ENCODE results near the gene NPHP4. TPM values are rescaled to one million over a fixed set of nuclear protein-coding genes. Genes with fewer than 3 reads are reported as not detected.

NPHP4 gene
- total RNA-seq (2013; cell fraction: nucleolus; rRNA removed) = 33.2 and 39.6 TPM in 2 replicates
- 3.2 and 3.8 TPM in 2 replicates for total RNA-seq (2014; rRNA removed)
- total RNA-seq (2014; rRNA removed; fragmentation: Illumina TruSeq; extraction: Trizol) = 2.1 TPM in 2 replicates
- 8.3 and 10.5 TPM in 2 replicates for total RNA-seq (2021)
- polyA plus RNA-seq (2011; ENCODE audit: low read depth) = 1.9 TPM
- 1.6 and 2.9 TPM in 2 replicates for polyA plus RNA-seq (2011; rRNA removed)
- 3.3 and 4.8 TPM in 2 replicates for polyA plus RNA-seq (2011; cell fraction: cytosol; rRNA removed)
- polyA plus RNA-seq (2011; cell fraction: nucleus; rRNA removed) = 41.4 and 46.9 TPM in 2 replicates
- 4.5 and 4.6 TPM in 2 replicates for polyA plus RNA-seq (2012)
- 1.4 and 2.6 TPM in 2 replicates for polyA plus RNA-seq (2014; fragmentation: Illumina TruSeq; extraction: Trizol)
- polyA plus RNA-seq (2014; fragmentation: Nextera tagmentation; extraction: Ambion mirVana) = under 1 TPM; 0.16 to 0.66 TPM
- 5.3 and 6.8 TPM in 2 replicates for polyA plus RNA-seq (2014; rRNA removed)
- 1 to 10 TPM; 3.3 TPM for polyA plus RNA-seq (2016; fragmentation: Nextera tagmentation; extraction: Ambion mirVana)
- 5.6 and 11.7 TPM in 2 replicates for polyA minus RNA-seq (2011; rRNA and poly(A)+ RNA removed)
- 3.8 and 4.0 TPM in 2 replicates for polyA minus RNA-seq (2011; cell fraction: cytosol; rRNA and poly(A)+ RNA removed)
- polyA minus RNA-seq (2011; cell fraction: nucleus; rRNA and poly(A)+ RNA removed) = 11.2 and 18.5 TPM in 2 replicates
- percentile 49 among the genes with signal in this experiment for Bru-seq, nascent RNA
- BruChase-seq, experiment 1, labeled RNA remaining after a 6-hour chase = percentile 52 among the genes with signal in this experiment
- percentile 54 among the genes with signal in this experiment for BruChase-seq, experiment 2, labeled RNA remaining after a 2-hour chase
- long read RNA-seq, experiment 1, partial matches to known transcripts = 1 of 2 reads
- long read RNA-seq, experiment 1, other reads (novel, unspliced or antisense) = 1 of 2 reads
- long read RNA-seq, experiment 2, partial matches to known transcripts = 2 of 6 reads
- long read RNA-seq, experiment 2, other reads (novel, unspliced or antisense) = 4 of 6 reads

- Histone ChIP-seq H3K4me3 (peak within 1 kb of the TSS; percentile 95), H4K20me1 (ENCODE audit: control insufficient read depth, insufficient read depth) (no peaks in the 10 kb centered on the region), H3K36me3 (ENCODE audit: control insufficient read depth in 2 of 2, insufficient read depth in 2 of 2, low read length in 1 of 2) (peaks cover 3 to 4% of the 10 kb centered on the region in 2 experiments; a peak in 2 of 4 replicates), H3K4me1 (ENCODE audit: control insufficient read depth, insufficient read depth, low read length) (peaks cover 16% of the 10 kb centered on the region), H3K27me3 (replicated peaks in 1 of 2; ENCODE audit: control insufficient read depth in 2 of 2, insufficient read depth in 2 of 2, low read length in 1 of 2) (no peaks in the 10 kb centered on the region), H3K9me3 (replicated peaks; ENCODE audit: control insufficient read depth, insufficient read depth, low read length) (no peaks in the 10 kb centered on the region), H3K9ac (ENCODE audit: control insufficient read depth, insufficient read depth, low read length) (peak within 1 kb of the TSS; percentile 86), H3K4me2 (ENCODE audit: control insufficient read depth, insufficient read depth) (peak within 1 kb of the TSS; percentile 92), H2AFZ (ENCODE audit: control insufficient read depth, low read depth, low read length) (peak within 1 kb of the TSS; percentile 92), H3K79me2 (ENCODE audit: control insufficient read depth, insufficient read depth, low read length) (peaks cover 32% of the 10 kb centered on the region), H3K27ac (ENCODE audit: control insufficient read depth, insufficient read depth) (peak within 1 kb of the TSS; percentile 71)
- BruUV-seq (replicated peaks) = no TSS peak
- FAIRE-seq (peak; percentile 100), ATAC-seq (peak; percentile 94), DNase-seq (ENCODE audit: low read depth, low spot score) (peak; percentile 99)
- intact Hi-C loops (cut with micrococcal nuclease; ENCODE audit: unreplicated experiment) (loop anchor here (1.0 kb wide), 1 partner anchor 34 kb away; no protein-coding TSS in a partner anchor), in situ Hi-C loops (cut with MboI) (no loop called here)
- RAD21 ChIA-PET (ENCODE audit: unreplicated experiment) = interaction anchor here (1.0 to 2.0 kb wide), 5 partner anchors 34 to 253 kb away, joined by 5 to 13 read pairs (median 6); partner anchors contain the start of gene RPL22
- POLR2A ChIA-PET = interaction anchor here (1.2 to 4.7 kb wide), 2 partner anchors 10 to 34 kb away, joined by 3 to 38 read pairs; no protein-coding TSS in a partner anchor
- CTCF ChIA-PET = interaction anchor here (0.6 to 3.1 kb wide), 3 partner anchors 33 to 442 kb away, joined by 3 to 15 read pairs (median 3); no protein-coding TSS in a partner anchor
- SMC1A ChIA-PET (ENCODE audit: uncharacterized antibody, unreplicated experiment) = interaction anchor here (0.6 to 1.1 kb wide), 3 partner anchors 33 to 34 kb away, joined by 3 to 7 read pairs (median 4); no protein-coding TSS in a partner anchor
- under 1% methylated on average over 76 of the region's 94 CpGs for WGBS (ENCODE audit: insufficient coverage, insufficient replicate concordance, low lambda C conversion rate, missing lambda C conversion rate)
- TF ChIP-seq RBBP5 (conservative IDR thresholded peaks at IDR 0.05) (no peak), ZSCAN29 (IDR thresholded peaks at IDR 0.05) (peak; percentile 41; the same call in 1 of the 2 replicates), NBN (IDR thresholded peaks at IDR 0.05) (peak; percentile 41; the same call in 1 of the 2 replicates), SIX5 (IDR thresholded peaks at IDR 0.05; ENCODE audit: low read depth, low read length, severe bottlenecking) (peak; percentile 26), WRNIP1 (IDR thresholded peaks at IDR 0.05; ENCODE audit: borderline replicate concordance, low read depth, low read length) (no peak), ZBTB33 (IDR thresholded peaks at IDR 0.05) (no peak), YY1 (IDR thresholded peaks at IDR 0.05; ENCODE audit: low read depth, low read length) (peak; percentile 58; the same call in 1 of the 2 replicates), MEF2A (IDR thresholded peaks at IDR 0.05; ENCODE audit: insufficient read depth, low read depth, low read length) (no peak), ASH2L (IDR thresholded peaks at IDR 0.05; ENCODE audit: borderline replicate concordance, low read depth) (peak; percentile 93; the same call in 1 of the 2 replicates), RELB (IDR thresholded peaks at IDR 0.05; ENCODE audit: low read depth) (peak; percentile 80), CHD2 (IDR thresholded peaks at IDR 0.05; ENCODE audit: borderline replicate concordance, low read depth, low read length) (peak; percentile 97)
- TF ChIP-seq, protein P1, sequence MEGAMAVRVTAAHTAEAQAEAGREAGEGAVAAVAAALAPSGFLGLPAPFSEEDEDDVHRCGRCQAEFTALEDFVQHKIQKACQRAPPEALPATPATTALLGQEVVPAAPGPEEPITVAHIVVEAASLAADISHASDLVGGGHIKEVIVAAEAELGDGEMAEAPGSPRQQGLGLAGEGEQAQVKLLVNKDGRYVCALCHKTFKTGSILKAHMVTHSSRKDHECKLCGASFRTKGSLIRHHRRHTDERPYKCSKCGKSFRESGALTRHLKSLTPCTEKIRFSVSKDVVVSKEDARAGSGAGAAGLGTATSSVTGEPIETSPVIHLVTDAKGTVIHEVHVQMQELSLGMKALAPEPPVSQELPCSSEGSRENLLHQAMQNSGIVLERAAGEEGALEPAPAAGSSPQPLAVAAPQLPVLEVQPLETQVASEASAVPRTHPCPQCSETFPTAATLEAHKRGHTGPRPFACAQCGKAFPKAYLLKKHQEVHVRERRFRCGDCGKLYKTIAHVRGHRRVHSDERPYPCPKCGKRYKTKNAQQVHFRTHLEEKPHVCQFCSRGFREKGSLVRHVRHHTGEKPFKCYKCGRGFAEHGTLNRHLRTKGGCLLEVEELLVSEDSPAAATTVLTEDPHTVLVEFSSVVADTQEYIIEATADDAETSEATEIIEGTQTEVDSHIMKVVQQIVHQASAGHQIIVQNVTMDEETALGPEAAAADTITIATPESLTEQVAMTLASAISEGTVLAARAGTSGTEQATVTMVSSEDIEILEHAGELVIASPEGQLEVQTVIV (IDR thresholded peaks at IDR 0.05; ENCODE audit: borderline replicate concordance, partially characterized antibody) = peak; percentile 65
Measured at GRCh38 chr1:5992026-5992813, at the start of gene NPHP4. NPHP4 (minus strand) TSS chr1:5992425; CDS start chr1:5986289, 6,136 bp downstream.

All from GM12878 (cell line).